ENCODE measurements around the gene SLFNL1. TPM values are rescaled to one million over a fixed set of nuclear protein-coding genes. Genes with fewer than 3 reads are reported as not detected.

SLFNL1 gene
- total and polyA plus RNA-seq, 2 donors (not counting 1 experiment from before 2014, with no cell fraction given): 0.18 to 1.2 TPM

GRCh38 chr1:41013024-41013423 lies 8.5 kb downstream of the SLFNL1 start:
- CTCF ChIA-PET: no interaction called here
- ATAC-seq (ENCODE audit: low read depth): no peak
- no peak overlapping the region for H3K27ac ChIP-seq (ENCODE audit: low read length in 2 of 2)

GRCh38 chr1:41010345-41010744 lies 11.2 kb downstream of the SLFNL1 start:
- Histone ChIP-seq H4K20me1 (ENCODE audit: control insufficient read depth, insufficient read depth, low read length, poor library complexity, severe bottlenecking) (no peaks in the 10 kb centered on the region), H2AFZ (ENCODE audit: insufficient read depth, low read depth, low read length, poor library complexity, severe bottlenecking) (no peak overlapping the region), H3K36me3 (replicated peaks in 1 of 2; ENCODE audit: control extremely low read depth in 1 of 2, control insufficient read depth in 1 of 2, extremely low read depth in 1 of 2, insufficient read depth in 2 of 2, low read length in 1 of 2) (peaks cover 2 to 64% of the 10 kb centered on the region in 2 experiments), H3K27me3 (replicated peaks in 1 of 4; ENCODE audit: control extremely low read depth in 1 of 4, control insufficient read depth in 3 of 4, insufficient read depth in 4 of 4, low read length in 3 of 4) (no peaks in the 10 kb centered on the region), H3K27ac (ENCODE audit: low read length in 2 of 2) (no peak overlapping the region), H3K4me2 (replicated peaks; ENCODE audit: low read depth, low read length, poor library complexity, severe bottlenecking) (no peak overlapping the region), H3K79me2 (ENCODE audit: control insufficient read depth, insufficient read depth, low read length) (no peaks in the 10 kb centered on the region), H3K4me3 (ENCODE audit: control extremely low read depth in 1 of 5, extremely low read depth in 1 of 5, insufficient read depth in 1 of 5, low read depth in 2 of 5, low read length in 4 of 5) (no peak overlapping the region), H3K9me3 (ENCODE audit: control extremely low read depth in 1 of 3, control insufficient read depth in 2 of 3, insufficient read depth in 1 of 3, low read length in 2 of 3) (no peaks in the 10 kb centered on the region), H3K9ac (ENCODE audit: low read length) (no peak overlapping the region), H3K4me1 (ENCODE audit: control insufficient read depth in 2 of 2, insufficient read depth in 2 of 2, low read length in 2 of 2) (peaks cover 6 to 8% of the 10 kb centered on the region in 2 donors)
- ATAC-seq (ENCODE audit: low read depth) (no peak), DNase-seq (no peak)
- H3K27ac Mint-ChIP-seq: no peak overlapping the region
- CTCF ChIA-PET: no interaction called here
- peaks cover 13% of the 10 kb centered on the region for H3K4me1 Mint-ChIP-seq
- H3K9me3 Mint-ChIP-seq (ENCODE audit: insufficient read depth): no peaks in the 10 kb centered on the region
- TF ChIP-seq CTCF (IDR thresholded peaks at IDR 0.05) (no peak), EZH2 (IDR thresholded peaks at IDR 0.05; ENCODE audit: borderline replicate concordance, insufficient read depth, low read depth, low read length, poor library complexity, severe bottlenecking) (no peak)
- H3K4me3 Mint-ChIP-seq: no peak overlapping the region
- POLR2A ChIA-PET: no interaction called here
- intact Hi-C loops (cut with micrococcal nuclease): no loop called here
- no peaks in the 10 kb centered on the region for H3K27me3 Mint-ChIP-seq
- WGBS (ENCODE audit: insufficient coverage): 100% methylated on average over 1 of the region's 1 CpG

More at GRCh38 chr1:41013024-41013423, 8.5 kb downstream of the SLFNL1 start:
- Histone ChIP-seq H3K4me1 (ENCODE audit: control insufficient read depth in 2 of 2, insufficient read depth in 2 of 2, low read length in 2 of 2) (peaks cover 6 to 15% of the 10 kb centered on the region in 2 donors), H2AFZ (ENCODE audit: insufficient read depth, low read depth, low read length, poor library complexity, severe bottlenecking) (no peak overlapping the region), H3K9ac (ENCODE audit: low read length) (no peak overlapping the region), H3K4me3 (ENCODE audit: control extremely low read depth in 1 of 5, extremely low read depth in 1 of 5, insufficient read depth in 1 of 5, low read depth in 2 of 5, low read length in 4 of 5) (no peak overlapping the region), H3K36me3 (replicated peaks in 1 of 2; ENCODE audit: control extremely low read depth in 1 of 2, control insufficient read depth in 1 of 2, extremely low read depth in 1 of 2, insufficient read depth in 2 of 2, low read length in 1 of 2) (peaks cover 2 to 49% of the 10 kb centered on the region in 2 experiments), H3K9me3 (ENCODE audit: control extremely low read depth in 1 of 3, control insufficient read depth in 2 of 3, insufficient read depth in 1 of 3, low read length in 2 of 3) (peaks cover 0 to 4% (median 0%) of the 10 kb centered on the region in 3 donors), H4K20me1 (ENCODE audit: control insufficient read depth, insufficient read depth, low read length, poor library complexity, severe bottlenecking) (no peaks in the 10 kb centered on the region), H3K4me2 (replicated peaks; ENCODE audit: low read depth, low read length, poor library complexity, severe bottlenecking) (no peak overlapping the region), H3K79me2 (ENCODE audit: control insufficient read depth, insufficient read depth, low read length) (no peaks in the 10 kb centered on the region), H3K27me3 (replicated peaks in 1 of 4; ENCODE audit: control extremely low read depth in 1 of 4, control insufficient read depth in 3 of 4, insufficient read depth in 4 of 4, low read length in 3 of 4) (no peaks in the 10 kb centered on the region)
- no peak for DNase-seq
- Mint-ChIP-seq H3K9me3 (ENCODE audit: insufficient read depth) (no peaks in the 10 kb centered on the region), H3K4me3 (no peak overlapping the region), H3K27me3 (no peaks in the 10 kb centered on the region), H3K27ac (no peak overlapping the region), H3K4me1 (peaks cover 24% of the 10 kb centered on the region)
- TF ChIP-seq CTCF (IDR thresholded peaks at IDR 0.05): no peak
- TF ChIP-seq EZH2 (IDR thresholded peaks at IDR 0.05; ENCODE audit: borderline replicate concordance, insufficient read depth, low read depth, low read length, poor library complexity, severe bottlenecking): no peak
- 100% methylated on average over 2 of the region's 6 CpGs for WGBS (ENCODE audit: insufficient coverage)
- POLR2A ChIA-PET: no interaction called here
- intact Hi-C loops (cut with micrococcal nuclease): no loop called here

Measured in B cell (primary cell).